ENCODE data around the gene LRRC17. TPM values are rescaled to one million over a fixed set of nuclear protein-coding genes. Genes with fewer than 3 reads are reported as not detected.

The LRRC17 gene
- total RNA-seq, 2 donors from 2014 or later = 1.0 to 9.8 TPM

DNA sequence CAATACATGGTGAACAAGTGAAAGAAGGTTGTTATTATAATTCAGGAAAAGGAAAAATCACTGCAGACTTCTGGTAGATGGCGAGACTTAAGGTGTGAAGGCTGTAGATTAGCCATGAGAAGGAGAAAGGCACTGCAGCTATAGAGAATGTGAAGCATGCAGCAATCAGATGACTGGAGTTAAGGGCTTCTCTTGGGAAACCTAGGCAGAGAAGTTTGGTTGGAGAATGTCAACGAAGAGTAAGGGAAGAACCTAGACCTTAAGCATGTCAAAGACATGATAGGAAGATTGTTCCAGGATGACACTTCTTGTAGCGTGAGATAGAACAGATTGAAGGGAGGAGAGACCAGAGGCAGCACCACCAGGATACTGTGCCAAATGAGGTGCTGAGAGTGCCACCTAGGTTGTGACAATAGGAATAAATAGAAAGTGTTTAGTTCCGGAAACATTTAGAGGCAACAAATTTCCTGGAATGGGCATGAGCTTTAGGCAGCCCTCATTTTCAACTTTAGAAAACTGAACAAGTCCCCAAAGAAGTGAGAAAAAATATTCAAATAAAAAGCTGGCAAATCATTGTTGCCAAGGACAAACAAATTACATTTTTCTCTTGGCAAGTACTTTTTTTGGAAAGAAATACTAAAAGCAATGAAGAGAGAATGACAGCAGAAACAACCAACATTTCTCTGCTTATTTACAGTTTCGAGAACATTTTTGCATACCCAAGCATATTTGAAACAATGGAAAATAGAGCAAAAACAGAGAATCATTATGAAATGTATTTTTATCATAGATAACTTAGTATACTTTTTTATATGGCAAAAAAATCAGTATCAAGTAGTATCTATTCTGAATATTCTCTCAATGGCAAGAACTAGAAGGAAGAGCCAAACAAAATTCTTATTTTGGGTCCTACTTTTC is 4.9 kb downstream of the LRRC17 start:
- Histone ChIP-seq H3K4me3 (no peak overlapping the region), H3K9me3 (no peaks in the 10 kb centered on the region), H3K27me3 (replicated peaks; ENCODE audit: insufficient read depth) (no peaks in the 10 kb centered on the region), H3K4me1 (replicated peaks) (no peaks in the 10 kb centered on the region), H3K36me3 (no peaks in the 10 kb centered on the region), H3K27ac (no peak overlapping the region)
- no peak for DNase-seq (ENCODE audit: low spot score)
- TF ChIP-seq, protein P1, sequence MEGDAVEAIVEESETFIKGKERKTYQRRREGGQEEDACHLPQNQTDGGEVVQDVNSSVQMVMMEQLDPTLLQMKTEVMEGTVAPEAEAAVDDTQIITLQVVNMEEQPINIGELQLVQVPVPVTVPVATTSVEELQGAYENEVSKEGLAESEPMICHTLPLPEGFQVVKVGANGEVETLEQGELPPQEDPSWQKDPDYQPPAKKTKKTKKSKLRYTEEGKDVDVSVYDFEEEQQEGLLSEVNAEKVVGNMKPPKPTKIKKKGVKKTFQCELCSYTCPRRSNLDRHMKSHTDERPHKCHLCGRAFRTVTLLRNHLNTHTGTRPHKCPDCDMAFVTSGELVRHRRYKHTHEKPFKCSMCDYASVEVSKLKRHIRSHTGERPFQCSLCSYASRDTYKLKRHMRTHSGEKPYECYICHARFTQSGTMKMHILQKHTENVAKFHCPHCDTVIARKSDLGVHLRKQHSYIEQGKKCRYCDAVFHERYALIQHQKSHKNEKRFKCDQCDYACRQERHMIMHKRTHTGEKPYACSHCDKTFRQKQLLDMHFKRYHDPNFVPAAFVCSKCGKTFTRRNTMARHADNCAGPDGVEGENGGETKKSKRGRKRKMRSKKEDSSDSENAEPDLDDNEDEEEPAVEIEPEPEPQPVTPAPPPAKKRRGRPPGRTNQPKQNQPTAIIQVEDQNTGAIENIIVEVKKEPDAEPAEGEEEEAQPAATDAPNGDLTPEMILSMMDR (IDR thresholded peaks at IDR 0.05) = no peak
- no peak for TF ChIP-seq POLR2AphosphoS5 (IDR thresholded peaks at IDR 0.05)
- TF ChIP-seq POLR2A (IDR thresholded peaks at IDR 0.05) = no peak
- 71% methylated on average over 5 of the region's 5 CpGs for WGBS
- intact Hi-C loops (cut with DNase I) = loop anchor here (2.0 to 10.0 kb wide), 2 partner anchors 13 to 63 kb away; no protein-coding TSS in a partner anchor

DNA sequence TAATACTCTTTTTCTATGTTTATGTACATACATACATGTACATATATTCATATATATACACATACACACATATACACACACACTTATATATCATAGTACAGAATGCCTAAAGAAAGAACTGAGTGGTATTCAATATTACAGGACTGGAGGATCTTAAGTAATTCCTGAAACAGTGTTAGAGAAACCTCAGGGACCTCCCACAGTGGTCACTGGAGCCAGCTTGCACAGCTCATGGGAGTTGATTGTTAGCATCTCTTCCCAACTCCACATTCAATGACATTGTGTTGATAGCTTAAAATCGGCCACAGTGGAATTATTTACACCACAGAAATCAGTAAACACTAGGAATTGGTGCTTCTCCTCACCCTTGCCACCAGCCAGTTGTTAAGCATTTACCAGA is 6.0 kb downstream of the LRRC17 start:
- H3K27me3 ChIP-seq (replicated peaks; ENCODE audit: insufficient read depth) = no peaks in the 10 kb centered on the region
- intact Hi-C loops (cut with DNase I) = loop anchor here (10.0 kb wide), 1 partner anchor 64 kb away; no protein-coding TSS in a partner anchor
- no peak overlapping the region for H3K27ac ChIP-seq
- 31% methylated on average over 1 of the region's 1 CpG for WGBS
- TF ChIP-seq POLR2A (IDR thresholded peaks at IDR 0.05) (no peak), POLR2AphosphoS5 (IDR thresholded peaks at IDR 0.05) (no peak)
- TF ChIP-seq, protein P1 (IDR thresholded peaks at IDR 0.05) = no peak
- DNase-seq (ENCODE audit: low spot score) = no peak
- H3K36me3 ChIP-seq = no peaks in the 10 kb centered on the region
- no peak overlapping the region for H3K4me3 ChIP-seq
- H3K4me1 ChIP-seq (replicated peaks) = no peaks in the 10 kb centered on the region
- H3K9me3 ChIP-seq = no peaks in the 10 kb centered on the region

DNA sequence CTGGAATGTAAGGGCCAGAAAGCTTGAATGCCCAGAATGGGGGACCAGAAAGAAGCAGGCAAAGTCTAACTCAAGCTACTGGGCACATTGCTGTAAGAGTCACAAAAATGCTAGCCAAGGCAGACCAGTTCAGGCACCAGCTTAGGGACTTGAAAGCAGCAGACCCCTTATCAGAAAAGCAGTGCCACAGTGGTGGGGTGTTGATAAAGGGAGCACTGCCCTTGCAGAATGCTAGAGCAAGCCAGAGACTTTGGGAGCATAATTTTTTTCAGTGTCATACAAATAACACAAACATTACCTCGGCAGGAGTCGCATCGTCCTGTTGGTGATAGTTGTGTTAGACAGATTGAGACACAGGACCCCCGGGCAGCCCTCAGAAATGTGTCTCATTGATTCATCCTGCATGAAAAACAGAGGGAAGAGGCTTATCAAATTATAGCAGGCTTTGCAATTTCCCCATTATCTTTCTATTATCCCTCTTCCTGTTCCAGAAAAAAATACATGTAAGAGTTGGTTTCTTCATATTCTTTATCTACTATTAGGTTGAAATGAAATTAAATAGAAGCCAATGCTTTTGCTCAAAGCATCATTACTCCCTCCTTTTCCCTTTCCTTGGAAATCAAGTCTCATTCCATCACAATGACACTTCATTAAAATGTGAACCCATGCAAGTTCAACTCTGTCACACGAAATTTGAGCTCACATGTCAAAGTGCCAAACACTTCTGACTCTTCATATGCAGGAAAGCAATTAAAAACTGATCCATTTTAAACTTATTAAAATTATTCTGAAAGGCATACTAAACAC is 13.4 kb downstream of the LRRC17 start:
- no peak overlapping the region for H3K27ac ChIP-seq
- WGBS = 64% methylated on average over 5 of the region's 5 CpGs
- intact Hi-C loops (cut with DNase I) = no loop called here
- no peaks in the 10 kb centered on the region for H3K36me3 ChIP-seq
- H3K27me3 ChIP-seq (replicated peaks; ENCODE audit: insufficient read depth) = no peaks in the 10 kb centered on the region
- H3K4me3 ChIP-seq = no peak overlapping the region
- TF ChIP-seq, protein P1 (IDR thresholded peaks at IDR 0.05) = no peak
- TF ChIP-seq POLR2AphosphoS5 (IDR thresholded peaks at IDR 0.05) (no peak), POLR2A (IDR thresholded peaks at IDR 0.05) (no peak)
- DNase-seq (ENCODE audit: low spot score) = no peak
- H3K9me3 ChIP-seq = no peaks in the 10 kb centered on the region
- no peaks in the 10 kb centered on the region for H3K4me1 ChIP-seq (replicated peaks)

DNA sequence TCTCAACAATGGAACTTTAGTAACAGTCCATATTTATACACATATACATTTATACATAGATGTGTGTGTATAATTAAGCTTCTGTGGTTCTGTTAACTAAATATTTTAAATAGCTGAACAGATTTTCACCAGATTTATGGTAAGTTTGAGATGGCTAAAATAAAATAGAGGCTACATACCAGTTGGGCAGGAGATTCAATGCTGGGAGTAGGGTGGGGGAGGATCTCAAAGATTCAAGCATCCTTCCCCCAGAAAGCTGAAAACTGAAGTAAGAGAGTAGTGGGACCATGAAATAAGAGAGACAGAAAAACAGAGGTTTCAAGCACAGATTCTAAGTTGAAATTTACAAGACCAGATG is 14.0 kb downstream of the LRRC17 start:
- no peaks in the 10 kb centered on the region for H3K9me3 ChIP-seq
- H3K27me3 ChIP-seq (replicated peaks; ENCODE audit: insufficient read depth) = no peaks in the 10 kb centered on the region
- H3K4me3 ChIP-seq = no peak overlapping the region
- no peak for DNase-seq (ENCODE audit: low spot score)
- H3K27ac ChIP-seq = no peak overlapping the region
- TF ChIP-seq POLR2AphosphoS5 (IDR thresholded peaks at IDR 0.05) (no peak), POLR2A (IDR thresholded peaks at IDR 0.05) (no peak)
- TF ChIP-seq, protein P1 (IDR thresholded peaks at IDR 0.05) = no peak
- no peaks in the 10 kb centered on the region for H3K4me1 ChIP-seq (replicated peaks)
- no peaks in the 10 kb centered on the region for H3K36me3 ChIP-seq
- intact Hi-C loops (cut with DNase I) = no loop called here

Measured in prostate gland (tissue), 2 donors.